HepG2 (cell line): Measurements from ENCODE around the gene BRAF.

ENCODE experiments used
- ATF6 ChIP-seq: sonication (generic); formaldehyde crosslinking; conservative IDR thresholded peaks from 2 replicates; pipeline ENCODE4 v1.4.0; 2020; ENCODE audit warnings: missing genetic modification reagents
- CTCF ChIP-seq: sonication (generic); formaldehyde crosslinking; IDR thresholded peaks from 2 replicates; pipeline ENCODE4 v1.5.0; 2020; ENCODE audit warnings: mild to moderate bottlenecking, missing genetic modification reagents, moderate library complexity
- HINFP ChIP-seq: sonication (generic); formaldehyde crosslinking; IDR thresholded peaks from 2 replicates; pipeline ENCODE4 v1.4.0; 2020; ENCODE audit warnings: low read depth, mild to moderate bottlenecking, missing genetic modification reagents
- PBX3 ChIP-seq: sonication (generic); formaldehyde crosslinking; IDR thresholded peaks from 2 replicates; pipeline ENCODE4 v1.8.1; 2023; ENCODE audit warnings: missing genetic modification reagents, inconsistent platforms, borderline replicate concordance
- SIX4 ChIP-seq: sonication (generic); formaldehyde crosslinking; IDR thresholded peaks from 2 replicates; pipeline ENCODE4 v1.4.0; 2020; ENCODE audit warnings: missing genetic modification reagents
- SMARCC2 ChIP-seq: fragments of 450-650 bp; IDR thresholded peaks from 2 replicates; pipeline ENCODE4 v1.6.1; 2017; ENCODE audit warnings: antibody characterized with exemption, mild to moderate bottlenecking
- SYNCRIP ChIP-seq: fragments of 200-400 bp; formaldehyde crosslinking; IDR thresholded peaks from 2 replicates; pipeline ENCODE4 v1.6.1; 2018; ENCODE audit warnings: mild to moderate bottlenecking, low read depth, low read length; ENCODE audit not compliant: insufficient read depth
- ZFP36 ChIP-seq: fragments of 150-350 bp; IDR thresholded peaks from 2 replicates; pipeline ENCODE4 v1.6.1; 2018; ENCODE audit warnings: borderline replicate concordance, low read length, low read depth; ENCODE audit not compliant: partially characterized antibody
- ZNF558 ChIP-seq: sonication (generic); formaldehyde crosslinking; IDR thresholded peaks from 2 replicates; pipeline ENCODE4 v1.9.0; 2022; ENCODE audit warnings: mild to moderate bottlenecking, missing genetic modification reagents, borderline replicate concordance
- ZSCAN30 ChIP-seq: sonication (generic); formaldehyde crosslinking; IDR thresholded peaks from 2 replicates; pipeline ENCODE4 v1.5.0; 2020; ENCODE audit warnings: mild to moderate bottlenecking, missing genetic modification reagents
- ZXDC ChIP-seq: sonication (generic); formaldehyde crosslinking; IDR thresholded peaks from 2 replicates; pipeline ENCODE4 v1.5.0; 2020; ENCODE audit warnings: mild to moderate bottlenecking, missing genetic modification reagents

- TF ChIP-seq ZXDC (no peak), SYNCRIP (no peak), HINFP (CRISPR knock-in tag) (no peak), SIX4 (CRISPR knock-in tag) (no peak), ZFP36 (no peak), ZSCAN30 (CRISPR knock-in tag) (no peak), ATF6 (CRISPR knock-in tag) (no peak), CTCF (CRISPR knock-in tag) (no peak), SMARCC2 (no peak), ZNF558 (CRISPR knock-in tag) (no peak), PBX3 (CRISPR knock-in tag) (no peak)
These were observed 13.0 kb downstream of the BRAF start for GRCh38 chr7:140911746-140912145.
